GM18858 (cell line): ENCODE measurements around the gene KDM4B.

Experiments used
- ATAC-seq: cut with Tn5 transposase; IDR thresholded peaks from one replicate; pipeline ENCODE4 v1.9.1; 2021; ENCODE audit not compliant: unreplicated experiment

The KDM4B gene

DNA sequence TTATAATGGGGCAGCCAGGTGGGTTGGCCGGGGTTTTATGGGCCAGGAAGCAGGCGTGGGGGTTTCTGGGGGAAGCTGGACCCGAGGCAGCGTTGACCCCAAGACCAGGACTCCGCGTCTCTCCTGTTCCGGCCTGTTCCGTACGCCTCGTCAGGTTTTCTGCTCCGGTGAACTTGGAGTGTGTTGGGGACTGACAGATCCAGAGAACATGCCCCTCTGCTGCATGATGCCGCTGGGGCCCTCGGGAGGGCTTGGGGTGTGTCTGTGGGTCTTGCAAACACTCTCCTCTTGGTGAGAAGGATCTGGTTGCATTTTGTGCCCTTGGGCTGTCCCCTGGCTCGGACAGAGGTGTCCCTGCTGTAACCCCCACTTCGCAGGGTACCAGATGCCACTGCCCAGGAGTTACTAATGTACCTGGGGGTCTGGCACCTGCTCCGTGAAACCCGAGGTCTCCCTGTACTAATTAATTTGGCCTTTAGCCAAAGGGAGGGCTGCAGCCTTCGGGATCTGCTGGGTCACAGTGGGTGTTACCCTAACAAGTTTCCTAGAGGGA, 15.6 kb downstream of the KDM4B start:
- ATAC-seq, result no peak

DNA sequence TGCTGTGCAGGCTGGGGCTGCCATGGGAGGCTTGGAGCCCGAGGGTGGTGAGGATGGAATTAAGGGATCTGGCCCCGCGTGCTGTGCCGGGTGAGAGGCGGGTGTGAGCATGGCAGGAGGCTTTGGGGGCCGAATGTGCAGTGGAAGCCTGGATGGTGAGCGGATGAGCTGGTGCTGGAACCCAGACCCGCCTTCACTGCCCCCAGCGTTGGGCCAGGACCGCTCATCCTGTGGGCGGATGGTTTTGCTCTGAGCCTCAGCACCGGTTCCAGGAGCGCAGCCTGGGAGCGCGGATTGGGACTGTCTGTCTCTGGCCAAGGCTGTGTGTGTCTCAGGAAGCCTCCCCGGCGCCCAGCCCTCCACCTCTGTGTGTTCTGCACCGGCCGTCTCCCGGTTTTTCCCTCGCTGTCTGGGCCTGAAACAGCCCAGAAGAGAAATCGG, 16.7 kb downstream of the KDM4B start:
- no peak for ATAC-seq

DNA sequence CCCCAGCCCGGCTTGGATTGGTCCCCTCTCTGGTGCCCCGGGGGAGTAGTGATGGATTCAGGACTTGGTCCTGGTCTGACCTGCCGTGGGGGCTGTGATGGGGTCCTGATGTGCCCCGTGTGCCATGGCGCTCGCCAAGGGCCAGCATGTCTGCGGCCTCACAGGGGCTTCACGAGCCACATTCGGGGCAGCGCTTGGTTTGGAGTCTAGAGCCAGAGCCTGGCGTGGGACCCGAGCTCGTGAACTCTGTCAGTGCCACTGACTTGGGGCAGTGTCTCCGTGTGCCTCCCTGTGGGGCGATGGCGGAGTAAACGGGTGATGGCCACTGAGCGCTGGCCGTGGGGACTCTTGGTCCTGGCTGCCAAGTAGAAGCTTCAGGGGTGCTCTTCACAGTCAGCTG, 17.1 kb downstream of the KDM4B start:
- no peak for ATAC-seq

DNA sequence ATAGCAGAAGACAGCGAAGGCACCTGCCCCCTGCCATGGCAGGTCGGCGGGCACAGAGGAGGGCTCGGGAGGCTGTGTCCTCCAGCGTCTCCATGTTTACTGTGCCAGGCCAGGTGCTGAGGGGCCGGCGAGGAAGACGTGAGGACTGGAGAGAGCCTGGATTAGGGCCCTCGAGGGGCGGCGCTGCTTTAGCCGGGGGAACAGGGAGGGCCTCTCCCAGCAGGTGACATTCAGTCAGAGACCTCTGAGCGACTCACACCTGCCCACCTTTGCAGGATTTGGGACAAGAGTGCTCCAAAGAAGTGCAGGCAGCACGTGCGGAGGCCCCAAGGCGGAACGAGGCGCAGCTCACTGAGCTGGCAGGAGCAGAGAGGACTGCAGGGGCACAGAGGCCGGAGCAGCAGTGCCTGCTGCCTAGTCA, 17.6 kb downstream of the KDM4B start:
- no peak for ATAC-seq

DNA sequence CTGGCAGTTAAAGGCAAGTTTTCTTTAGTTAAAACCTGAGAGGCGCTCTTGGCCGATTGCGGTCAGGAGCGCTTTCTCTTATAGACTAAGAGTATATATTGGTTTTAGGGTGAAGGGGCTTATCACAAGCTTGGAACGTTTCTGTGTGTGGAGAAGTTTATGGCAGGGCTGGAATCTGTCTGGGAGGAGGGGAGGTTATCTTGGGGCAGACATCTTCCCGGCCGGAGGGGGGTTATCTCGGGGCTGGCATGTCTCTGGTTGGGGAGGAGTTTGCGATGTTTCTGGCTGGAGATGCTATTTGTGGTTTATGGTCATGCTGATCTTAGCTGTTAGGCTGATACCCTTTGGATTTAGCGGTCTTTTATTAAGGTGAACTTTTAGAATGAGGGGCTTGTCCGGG, 18.3 kb downstream of the KDM4B start:
- no peak for ATAC-seq

DNA sequence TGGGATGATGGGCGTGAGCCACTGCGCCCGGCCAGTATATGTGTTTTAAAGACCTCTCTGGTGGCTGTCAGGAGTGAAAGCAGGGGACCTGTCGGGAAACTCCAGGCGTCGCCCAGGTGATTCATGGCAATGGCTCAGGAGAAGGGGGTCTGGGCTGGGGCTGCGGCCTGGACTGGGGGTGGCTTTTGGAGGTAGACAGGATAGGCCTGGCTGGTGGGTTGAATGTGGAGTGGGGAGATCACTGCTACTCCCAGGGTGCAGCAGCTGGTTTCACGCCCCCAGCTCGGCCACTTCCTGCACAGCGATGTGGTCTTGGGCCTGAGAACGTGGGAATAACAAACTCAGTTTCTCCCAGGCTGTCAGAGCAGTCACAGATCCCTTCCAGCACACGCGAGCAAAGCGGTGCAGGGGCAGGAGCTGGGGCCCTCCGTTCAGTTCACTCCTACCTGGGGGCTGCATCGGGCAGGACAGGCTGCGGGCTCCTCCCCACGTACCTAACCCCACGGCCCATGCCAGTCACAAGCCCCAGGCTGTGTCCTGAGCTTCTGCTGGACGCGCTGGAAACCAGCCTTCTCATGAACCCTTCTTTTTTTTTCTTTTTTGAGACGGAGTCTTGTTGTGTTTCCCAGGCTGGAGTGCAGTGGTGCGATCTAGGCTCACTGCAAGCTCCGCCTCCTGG, 18.9 kb downstream of the KDM4B start:
- no peak for ATAC-seq

DNA sequence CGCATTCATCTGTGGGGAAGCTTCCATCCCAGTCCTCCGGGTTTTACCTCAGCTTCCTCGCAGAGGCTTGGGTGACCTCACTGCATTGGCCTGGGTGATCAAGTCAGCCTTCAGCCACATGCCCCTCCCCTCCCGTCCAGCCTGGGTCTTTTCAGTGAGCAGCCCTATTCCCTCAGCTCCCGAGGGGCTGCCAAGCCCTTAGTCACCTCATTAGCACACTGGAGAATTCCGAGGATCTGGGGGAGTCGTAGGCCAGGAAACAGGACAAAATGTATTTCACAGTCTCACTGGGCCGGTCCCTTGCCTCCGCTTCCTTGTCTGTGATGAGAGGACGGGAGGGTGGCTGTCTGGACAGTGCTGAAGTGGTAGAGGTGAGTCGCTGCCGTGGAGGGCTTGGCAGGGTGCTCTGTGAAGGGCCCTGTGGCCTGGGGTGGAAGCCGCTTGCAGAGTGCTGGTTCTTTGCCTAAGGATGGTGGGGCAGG, 19.9 kb downstream of the KDM4B start:
- no peak for ATAC-seq

DNA sequence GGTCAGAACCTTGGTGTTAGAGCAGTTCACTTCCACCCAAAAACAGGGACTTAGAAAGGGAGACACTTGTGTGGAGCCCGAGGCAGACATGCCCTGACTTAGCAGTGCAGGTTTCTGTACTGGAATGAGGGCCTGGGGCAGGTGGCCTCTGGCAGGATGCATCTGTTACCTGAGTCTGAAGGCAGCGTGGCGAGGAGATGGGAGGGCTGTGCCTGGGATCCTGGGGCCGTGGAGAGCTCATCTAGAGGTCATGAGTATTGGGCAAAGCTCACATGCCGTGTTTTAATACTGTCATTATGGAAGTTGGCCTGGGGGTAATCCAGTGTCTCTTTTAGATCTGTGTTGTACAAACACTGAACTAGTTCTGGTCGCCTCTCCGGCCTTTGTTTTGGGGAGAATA, 21.4 kb downstream of the KDM4B start:
- no peak for ATAC-seq

DNA sequence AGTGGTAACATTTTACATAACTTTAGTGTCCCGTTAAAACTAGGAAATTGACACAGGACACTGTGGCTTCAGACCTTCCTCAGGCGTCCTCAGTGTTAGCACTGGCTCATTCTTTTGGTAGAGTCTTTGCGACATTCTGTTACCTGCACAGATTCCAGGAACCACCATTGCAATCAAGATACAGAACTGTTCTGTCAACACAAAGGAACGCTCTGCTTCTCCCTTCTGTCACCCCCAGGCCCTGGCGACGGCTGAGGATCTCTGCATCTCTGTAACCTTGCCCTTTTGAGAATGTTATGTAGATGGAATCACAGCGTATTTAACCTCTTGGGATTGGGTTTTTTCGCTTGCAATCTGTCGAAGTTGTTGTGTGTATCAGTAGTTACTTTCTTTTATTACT, 22.6 kb downstream of the KDM4B start:
- ATAC-seq, result no peak

DNA sequence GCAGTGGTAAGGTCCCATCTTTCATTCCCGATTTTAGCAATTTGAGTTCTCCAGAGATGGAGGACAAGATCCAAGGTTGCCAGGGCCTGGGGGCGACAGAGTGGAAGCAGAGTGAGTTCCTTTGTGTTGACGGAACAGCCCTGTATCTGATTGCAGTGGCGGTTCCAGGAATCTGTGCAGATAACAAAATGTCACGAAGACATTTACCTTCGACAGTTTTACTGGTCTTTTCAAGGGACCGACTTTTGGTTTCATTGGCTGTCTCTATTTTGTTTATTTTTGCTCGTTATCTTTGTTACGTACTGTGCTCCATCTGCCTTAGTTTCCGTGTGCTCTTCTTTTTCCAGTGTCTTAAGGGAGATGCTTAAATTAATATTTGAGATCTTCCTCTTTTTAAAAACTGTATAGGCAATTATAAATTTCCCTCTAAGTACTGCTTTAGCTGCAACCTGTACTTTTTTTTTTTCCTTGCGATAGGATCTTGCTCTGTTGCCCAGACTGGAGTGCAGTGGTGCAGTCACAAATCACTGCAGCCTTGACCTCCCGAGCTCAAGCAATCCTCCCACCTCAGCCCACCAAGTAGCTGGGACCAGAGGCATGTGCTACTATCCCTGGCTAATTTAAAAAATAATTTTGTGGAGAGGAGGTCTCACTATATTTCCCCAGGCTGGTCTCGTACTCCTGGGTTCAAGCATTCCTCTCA, 23.2 kb downstream of the KDM4B start:
- ATAC-seq, result no peak

DNA sequence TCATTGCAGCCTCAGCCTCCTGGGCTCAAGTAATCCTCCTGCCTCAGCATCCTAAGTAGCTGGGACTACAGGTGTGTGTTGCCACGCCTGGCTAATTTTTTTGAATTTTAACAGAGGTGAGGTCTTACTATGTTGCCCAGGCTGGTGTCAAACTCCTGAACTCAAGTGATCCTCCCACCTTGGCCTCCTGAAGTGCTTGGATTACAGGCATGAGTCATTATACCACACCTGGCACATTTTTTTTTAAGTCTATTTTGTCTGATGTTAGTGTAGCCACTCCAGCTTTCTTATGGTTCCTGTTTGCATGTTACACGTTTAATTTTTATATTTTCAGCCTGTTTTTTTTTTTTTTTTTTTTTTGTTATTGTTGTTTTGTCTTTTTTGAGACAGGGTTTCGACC, 24.8 kb downstream of the KDM4B start:
- ATAC-seq, result no peak

DNA sequence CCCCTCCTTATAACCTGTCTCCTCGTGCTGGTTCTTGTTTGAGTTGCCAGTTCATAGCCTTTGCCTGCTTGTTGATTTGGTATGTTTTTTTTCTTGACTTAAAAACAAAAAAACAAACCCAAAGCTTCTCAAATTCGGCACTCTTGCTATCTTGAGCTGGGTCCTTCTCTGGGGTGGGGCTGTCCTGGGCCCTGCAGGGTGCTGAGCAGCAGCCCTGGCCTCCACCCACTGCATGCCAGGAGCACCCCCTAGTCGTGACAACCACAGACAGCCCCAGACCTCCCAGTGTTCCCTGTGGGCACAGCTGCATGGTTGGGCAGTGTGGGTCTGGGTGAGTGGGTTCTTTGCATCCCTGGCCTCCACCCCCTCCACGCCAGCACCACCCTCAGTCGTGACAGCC, 27.8 kb downstream of the KDM4B start:
- no peak for ATAC-seq

DNA sequence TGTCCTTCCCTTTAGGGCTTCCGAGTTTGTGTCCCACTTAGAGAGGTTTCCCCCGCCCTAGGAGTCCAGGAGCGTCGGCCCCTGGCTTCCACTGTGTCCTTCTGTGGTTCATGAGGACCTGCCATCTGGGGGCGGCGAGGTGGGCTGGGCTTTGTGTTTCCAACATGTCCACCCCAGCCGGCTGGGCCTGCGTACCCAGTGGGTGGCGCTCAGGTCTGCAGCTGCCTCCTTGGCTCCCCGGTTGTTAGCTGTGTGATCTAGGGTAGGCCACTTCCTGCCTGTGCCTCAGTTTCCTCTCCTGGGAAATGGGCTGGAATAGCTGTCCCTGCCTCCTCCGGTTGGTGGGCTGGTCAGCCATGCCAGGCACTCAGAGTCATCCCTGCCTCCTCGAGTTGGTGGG, 28.4 kb downstream of the KDM4B start:
- ATAC-seq, result no peak

DNA sequence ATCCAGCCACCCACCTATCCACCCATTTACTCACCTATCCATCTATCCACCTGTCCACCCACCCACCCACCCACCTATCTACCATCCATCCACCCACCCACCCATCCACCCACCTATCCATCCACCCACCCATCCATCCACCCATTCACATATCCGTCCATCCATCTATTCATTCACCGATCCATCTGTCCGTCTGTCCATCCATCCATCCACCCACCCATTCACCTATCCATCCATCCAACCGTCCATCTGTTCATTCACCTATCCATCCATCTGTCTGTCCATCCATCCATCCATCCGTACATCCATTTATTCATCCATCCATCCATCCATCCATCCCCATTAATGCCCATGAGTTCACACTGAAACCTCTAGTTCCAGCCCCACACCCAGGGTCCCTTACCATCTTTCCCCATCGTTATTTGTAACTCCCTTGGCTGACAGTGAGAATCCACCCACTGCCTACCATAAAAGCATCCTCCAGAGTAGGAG, 31.3 kb downstream of the KDM4B start:
- no peak for ATAC-seq

DNA sequence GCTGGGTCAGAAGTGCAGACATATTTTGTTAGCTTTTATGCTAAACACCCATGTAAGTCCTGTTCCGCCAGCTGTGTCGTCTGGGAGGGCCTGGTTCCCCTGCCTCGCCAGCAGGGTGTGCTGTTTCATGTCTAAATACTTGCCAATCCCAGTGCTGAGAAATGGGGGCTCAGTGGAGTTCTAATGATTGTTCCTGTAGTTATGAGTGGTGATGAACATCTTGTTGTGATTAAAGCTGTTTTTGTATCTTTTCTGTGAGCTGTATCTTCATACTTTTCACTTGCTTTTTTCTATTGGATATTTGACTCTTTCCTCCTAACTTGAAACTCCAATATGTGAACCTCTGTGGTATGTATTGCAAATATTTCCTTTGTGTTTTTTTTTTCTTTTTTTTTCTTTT, 32.7 kb downstream of the KDM4B start:
- no peak for ATAC-seq

DNA sequence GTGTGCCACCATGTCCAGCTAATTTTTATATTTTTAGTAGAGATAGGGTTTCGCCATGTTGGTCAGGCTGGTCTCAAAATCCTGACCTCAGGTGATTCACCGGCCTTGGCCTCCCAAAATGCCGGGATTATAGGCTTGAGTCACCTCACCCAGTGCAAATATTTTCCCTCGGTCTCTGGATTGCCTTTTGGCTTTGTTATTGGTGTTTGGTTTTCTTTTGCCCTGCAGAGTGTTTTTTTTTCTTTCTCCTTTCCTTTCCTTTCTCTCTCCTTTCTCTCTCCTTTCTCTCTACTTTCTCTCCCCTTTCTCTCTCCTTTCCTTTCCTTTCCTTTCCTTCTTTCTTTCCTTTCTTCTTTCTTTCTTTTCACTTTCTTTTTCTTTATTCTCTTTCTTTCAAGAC, 33.2 kb downstream of the KDM4B start:
- no peak for ATAC-seq

DNA sequence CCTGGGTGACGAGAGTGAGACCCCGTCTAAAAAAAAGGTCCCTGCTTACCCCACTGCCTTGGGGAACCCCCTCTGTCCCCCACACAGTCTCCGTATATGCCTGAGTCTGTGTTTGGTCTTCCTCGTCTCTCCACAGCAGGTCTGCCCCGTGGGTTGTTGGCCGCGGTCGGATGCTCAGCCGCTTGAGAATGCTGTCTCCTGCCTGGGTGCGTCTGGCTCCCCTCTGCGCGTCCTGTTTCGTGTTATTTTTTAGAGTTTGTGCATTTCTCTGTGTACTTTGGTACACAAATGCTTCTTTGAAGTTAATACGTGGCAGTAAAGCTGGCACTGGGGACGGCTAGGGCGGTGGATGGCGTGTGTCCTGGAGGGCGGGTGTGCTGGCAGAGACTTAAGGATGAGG, 34.9 kb downstream of the KDM4B start:
- ATAC-seq, result no peak

DNA sequence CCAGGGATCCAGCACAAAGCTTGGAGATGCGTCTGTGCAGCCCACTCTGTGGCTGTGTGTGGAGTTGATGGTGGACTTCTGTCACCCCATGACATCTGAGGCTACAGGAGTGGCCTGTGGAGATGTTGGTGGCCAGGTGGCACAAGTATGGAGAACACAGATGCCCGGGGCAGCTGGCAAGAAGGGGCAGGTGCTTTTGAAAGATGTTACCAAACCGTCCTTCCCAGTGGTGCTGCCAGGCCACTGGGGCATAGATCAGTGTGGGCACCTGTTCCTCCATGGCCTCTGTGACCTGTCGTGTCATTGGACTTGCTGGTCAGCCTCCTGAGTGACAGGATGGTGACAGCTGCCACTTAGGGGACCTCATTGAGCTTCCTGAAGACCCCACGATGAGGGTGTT, 36.2 kb downstream of the KDM4B start:
- no peak for ATAC-seq

DNA sequence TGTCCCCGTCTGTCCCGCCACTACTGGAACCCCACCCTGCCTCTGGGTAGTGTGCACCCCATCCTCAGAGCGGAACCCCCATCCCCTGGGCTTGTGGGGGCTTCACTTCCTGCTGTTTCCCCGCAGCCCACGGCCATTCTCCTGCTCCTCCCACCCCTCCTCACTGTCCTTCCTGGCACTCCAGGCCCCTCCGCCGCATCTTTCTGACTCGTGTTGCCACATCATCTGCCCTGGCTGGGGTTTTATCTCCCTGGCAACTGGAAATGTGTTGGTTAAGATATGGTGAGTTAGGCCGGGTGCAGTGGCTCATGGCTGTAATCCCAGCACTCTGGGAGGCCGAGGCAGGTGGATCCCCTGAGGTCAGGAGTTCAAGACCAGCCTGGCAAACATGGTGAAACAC, 37.3 kb downstream of the KDM4B start:
- ATAC-seq, result no peak

DNA sequence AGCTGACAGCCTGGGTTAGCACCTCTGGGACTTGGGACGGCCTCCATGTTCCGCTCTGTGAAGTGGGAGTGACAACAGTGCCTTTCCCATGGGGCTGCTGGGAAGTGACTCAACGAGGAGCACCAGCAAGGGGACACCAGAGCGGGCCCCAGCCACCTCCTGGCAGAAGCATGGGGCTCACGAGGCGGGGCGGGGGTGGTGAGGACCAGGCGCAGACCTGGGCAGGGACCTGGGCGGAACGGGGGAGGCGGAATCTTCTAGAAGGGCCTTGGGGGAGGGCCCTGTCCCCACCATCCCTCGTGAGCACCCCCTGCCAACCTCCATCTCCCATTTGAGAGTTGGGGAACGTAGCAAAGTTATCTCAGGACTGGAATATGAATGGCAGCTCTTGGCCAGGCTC, 37.9 kb downstream of the KDM4B start:
- ATAC-seq, result no peak

DNA sequence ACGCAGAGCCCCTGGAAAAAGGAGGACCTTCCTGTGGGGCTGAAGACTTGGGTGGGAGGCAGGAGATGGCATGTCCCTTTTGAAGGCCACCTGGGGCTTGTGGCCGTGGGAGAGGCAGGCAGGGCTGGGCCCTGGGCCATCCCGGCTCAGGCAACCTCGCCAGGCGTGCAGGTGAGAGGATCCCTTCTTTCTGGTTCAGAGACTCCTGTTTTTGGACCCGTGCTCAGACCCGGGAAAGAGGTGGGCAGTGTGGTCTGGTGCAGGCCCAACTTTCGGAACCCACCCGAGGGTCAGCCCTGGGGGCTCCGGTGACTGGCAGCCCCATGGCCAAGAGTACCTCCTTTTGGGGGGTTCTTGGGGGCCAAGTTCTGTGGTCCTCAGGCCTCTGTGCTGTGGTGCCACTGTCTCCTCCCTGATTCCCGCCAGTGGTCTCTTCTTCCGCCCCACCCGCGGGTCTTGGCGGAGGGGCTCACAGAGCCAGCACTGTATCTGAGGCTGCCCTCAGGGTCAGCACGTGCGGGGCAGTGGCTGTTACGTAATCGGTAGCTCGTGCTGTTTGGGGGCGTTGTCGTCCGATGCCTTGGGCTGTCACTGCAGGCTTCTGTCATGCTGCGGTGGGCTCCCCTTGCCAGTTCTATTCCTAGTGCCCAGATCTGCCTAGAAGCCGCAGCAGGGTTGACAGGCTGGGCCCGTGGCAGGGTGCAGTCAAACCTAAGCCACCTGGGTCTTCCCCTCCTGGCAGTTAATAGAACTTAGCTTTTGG, 42.7 kb downstream of the KDM4B start:
- no peak for ATAC-seq
